GM19328 (cell line): ENCODE measurements around the gene PRKCA.
"Not testable (repeated sequence)": the region's sequence is repeated elsewhere in the genome, so short reads cannot be mapped to it uniquely, and the experiment has no call there.

Experiments
- ATAC-seq: cut with Tn5 transposase; IDR thresholded peaks from one replicate; pipeline ENCODE4 v1.9.1; 2021; ENCODE audit warnings: mild to moderate bottlenecking, moderate library complexity; ENCODE audit not compliant: unreplicated experiment

PRKCA gene

DNA sequence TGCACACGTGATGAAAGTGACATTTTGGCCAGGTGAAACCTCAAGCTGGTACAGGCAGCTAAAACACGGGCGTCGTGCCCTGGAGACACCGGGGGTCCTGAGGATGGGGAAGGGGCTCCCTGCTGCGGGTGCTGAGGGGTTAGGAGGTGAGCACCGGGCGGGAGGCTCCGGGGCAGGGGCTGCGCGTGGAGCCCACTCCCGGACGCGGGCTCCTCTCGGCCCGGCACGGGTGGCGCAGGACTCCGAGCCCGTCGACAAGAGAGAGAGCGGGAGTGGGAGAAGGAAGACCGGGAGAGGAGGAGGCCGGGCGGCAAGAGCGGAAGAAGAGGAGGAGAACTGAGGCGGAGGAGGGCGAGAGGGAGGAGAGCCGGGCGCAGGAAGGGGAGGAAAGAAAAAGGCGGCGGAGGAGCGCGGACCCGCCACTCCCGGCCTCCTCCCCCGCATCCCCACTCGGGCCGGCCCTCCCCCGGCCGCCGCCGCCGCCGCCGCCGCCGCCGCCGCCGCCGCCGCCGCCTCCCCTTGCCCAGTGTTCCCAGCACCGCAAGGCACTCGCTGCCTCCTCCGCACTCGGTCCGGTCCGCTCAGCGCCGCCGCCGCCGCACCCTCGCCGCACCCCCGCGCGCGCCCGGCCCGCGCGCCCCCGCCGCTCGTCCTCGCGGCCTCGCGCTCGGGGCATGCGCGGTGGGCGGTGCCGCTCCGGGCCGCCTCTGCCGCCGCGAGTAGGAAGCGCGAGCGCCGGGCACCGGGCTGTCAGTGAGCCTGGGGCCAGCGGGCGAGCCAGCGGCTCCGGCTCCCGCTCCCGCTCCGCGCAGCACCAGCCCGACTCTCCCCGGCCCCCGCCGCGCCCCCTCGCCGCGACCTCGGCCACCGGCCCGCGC lies at the start of gene PRKCA:
Gene PRKCA (plus strand): TSS at position 750 of the 878 bp plus-strand sequence.
- ATAC-seq = peak; percentile 67

DNA sequence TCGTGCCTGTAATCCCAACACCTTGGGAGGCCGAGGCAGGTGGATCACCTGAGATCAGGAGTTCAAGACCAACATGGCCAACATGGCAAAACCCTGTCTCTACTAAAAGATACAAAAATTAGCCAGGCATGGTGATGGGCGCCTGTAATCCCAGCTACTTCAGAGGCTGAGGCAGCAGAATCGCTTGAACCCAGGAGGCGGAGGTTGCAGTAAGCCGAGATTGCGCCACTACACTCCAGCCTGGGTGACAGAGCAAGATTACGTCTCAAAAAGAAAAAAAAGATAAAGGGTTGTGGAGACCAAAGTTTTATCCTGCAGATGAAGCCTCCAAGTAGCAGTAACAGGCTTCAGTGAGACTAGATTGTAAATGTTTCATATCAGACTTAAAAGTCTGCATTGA lies 49.0 kb upstream of the PRKCA start:
- ATAC-seq = not testable (repeated sequence)

DNA sequence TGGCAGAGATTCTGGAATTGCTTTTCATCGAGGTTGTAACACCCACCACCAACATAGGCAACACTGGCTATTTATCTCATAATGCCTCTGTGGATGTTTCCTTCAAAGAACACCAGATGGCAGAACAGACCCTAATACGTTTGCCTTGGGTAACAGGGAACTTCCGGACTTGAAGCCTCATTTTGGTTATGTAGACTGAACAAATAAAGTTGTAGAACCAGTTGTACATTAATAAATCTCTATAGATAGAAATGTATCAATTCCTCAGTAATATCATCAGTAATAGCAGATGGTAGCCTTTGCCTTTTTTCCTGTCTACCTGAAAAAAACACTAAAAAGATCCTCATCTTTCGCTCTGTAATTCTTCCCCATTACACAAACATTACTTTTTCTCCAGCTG lies 47.3 kb upstream of the PRKCA start:
- ATAC-seq = no peak

DNA sequence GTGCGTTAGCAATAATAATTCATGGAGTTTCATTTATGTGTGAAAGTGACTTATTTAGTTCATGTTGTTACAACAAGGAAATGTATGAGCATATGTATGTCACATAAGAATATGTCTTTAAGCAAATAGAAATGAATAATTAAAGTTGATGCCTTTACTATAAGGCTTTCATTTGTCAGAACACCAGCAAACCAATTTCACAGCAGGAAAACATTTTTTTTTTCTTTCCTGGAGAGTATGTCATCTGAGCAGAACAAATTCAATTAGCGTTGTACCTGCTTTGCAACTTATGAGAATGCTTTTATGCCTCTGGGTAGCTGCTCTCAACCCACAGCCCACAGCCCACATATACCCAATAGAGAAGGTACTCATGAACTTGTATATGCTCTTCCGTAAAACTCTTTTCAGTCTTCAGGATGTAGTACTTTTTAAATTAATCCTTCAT lies 46.9 kb upstream of the PRKCA start:
- ATAC-seq = no peak

DNA sequence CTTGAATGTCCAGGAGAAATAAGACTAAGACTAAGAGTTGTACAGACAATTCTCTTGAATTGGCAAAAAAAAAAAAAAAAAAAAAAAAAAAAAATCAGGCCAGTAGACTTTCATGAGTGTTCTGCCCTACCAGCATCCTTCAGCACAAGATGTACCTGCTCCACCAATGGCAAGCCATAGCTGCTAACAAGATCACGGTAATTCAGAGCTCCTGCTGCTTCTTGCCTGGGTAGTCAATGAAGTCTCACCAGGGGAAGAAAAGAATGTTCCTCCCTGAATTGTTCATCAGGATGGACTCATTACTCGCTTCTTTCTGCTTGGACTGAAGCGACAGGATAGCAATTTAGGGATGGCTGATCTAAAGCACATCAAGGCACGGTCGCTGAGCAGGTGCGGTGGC lies 42.1 kb upstream of the PRKCA start:
- no peak for ATAC-seq

DNA sequence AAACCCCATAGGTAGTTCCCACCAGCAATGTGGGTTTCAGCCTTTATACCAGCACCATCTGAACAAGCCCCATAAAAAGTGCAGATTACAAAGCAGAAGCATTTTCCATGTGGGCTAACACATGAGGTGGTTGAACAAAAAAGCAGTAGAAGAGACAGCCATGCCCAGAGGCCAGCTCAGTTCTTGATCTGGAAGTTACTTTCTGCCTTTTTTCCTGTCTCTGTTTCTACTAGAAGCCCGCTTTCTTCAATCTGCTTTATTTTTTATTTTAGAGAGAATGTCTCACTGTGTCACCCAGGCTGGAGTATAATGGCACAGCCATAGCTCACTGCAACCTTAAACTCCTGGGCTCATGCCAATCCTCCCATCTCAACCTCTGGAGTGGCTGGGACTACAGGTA lies 41.7 kb upstream of the PRKCA start:
- ATAC-seq = no peak

DNA sequence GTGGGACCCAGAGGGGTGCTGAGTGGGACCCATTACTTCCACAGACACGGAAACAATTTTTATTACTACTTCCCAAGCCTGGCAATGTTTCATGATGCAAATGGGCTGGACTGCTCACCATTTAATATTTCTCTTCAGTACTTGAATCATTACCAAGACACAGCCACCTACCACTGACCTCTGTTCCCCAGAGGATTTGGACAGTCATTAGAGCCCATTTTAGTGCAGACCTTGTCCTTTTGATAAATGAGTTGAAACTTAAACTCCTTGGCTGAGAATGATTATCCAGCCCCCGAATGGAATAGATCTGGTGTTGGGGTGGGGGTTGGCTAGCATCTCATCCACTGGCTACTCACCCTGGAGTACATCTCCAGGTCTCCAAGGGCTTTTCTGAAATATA lies 39.6 kb upstream of the PRKCA start:
- ATAC-seq = no peak

DNA sequence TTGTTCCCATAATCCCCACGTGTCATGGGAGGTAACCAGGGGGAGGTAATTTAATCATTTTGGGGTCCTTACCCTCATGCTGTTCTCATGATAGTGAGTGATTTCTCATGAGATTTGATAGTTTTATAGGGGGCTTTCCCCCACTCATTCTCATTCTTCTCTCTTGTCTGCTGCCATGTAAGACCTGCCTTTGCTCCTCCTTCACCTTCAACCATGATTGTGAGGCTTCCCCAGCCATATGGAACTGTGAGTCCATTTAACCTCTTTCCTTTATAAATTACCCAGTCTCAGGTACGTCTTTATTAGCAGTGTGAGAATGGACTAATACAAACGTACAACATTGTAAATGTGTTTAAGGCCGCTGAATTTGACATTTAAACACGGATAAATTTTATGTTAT lies 37.7 kb upstream of the PRKCA start:
- no peak for ATAC-seq

DNA sequence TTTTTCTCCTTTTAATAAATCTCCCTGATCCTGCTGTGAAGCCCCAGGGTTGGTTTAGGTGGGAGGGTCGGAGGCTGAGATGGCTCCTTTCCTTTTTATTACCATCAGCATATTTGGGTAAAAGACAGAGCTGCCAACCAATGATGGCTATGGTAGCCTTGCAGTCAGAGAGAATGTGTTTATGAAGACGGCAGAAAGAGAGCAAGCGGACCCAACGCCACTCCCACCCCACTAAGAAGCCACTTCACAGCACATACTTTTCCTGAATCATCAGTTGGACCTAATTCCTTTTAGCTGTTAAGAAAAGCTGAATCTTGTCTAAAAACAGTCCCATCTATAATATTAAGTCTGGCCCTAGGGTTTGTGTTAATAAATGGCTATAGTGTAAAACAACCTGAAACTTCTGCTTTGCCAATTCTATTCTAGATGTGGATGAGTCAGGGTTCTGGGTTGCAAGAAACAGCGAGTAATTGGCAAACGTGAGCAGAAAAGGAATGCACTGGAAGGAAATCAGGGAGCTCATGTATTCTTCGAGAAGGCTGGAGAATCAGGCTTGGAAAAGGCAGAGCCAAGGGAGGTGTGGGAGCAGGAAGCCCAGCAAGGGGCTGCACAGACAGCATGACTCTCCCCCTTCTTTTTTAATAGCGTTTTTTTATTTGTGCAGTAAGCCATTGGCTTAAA lies 34.0 kb upstream of the PRKCA start:
- ATAC-seq = no peak

DNA sequence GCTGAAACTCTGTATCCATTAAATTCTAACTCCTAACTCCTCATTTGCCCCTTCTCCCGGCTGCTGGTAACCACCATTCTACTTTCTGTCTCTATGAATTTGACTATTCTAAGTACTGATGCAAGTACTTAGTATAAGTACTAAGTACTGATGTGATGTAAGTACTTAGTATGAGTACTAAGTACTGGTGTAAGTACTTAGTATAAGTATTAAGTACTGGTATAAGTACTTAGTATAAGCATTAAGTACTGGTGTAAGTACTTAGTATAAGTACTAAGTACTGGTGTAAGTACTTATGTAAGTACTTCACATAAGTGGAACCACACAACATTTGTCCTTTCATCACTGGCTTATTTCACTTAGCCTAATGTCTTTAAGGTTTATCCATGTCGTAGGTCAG lies 32.3 kb upstream of the PRKCA start:
- no peak for ATAC-seq

DNA sequence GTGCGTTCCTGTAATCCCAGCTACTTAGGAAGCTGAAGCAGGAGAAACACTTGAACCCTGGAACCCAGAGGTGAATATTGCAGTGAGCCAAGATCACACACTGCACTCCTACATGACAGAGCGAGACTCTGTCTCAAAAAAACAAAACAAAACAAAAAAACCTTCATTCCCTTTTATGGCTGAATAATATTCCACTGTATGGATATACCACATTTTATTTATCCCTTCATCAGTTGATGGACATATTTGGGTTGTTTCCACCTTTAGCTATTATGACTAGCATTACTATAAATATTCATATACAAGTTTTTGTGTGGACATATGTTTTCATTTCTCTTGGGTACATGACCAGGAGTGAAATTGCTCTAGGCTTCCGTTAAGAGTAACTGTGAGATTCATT lies 30.9 kb upstream of the PRKCA start:
- no peak for ATAC-seq

DNA sequence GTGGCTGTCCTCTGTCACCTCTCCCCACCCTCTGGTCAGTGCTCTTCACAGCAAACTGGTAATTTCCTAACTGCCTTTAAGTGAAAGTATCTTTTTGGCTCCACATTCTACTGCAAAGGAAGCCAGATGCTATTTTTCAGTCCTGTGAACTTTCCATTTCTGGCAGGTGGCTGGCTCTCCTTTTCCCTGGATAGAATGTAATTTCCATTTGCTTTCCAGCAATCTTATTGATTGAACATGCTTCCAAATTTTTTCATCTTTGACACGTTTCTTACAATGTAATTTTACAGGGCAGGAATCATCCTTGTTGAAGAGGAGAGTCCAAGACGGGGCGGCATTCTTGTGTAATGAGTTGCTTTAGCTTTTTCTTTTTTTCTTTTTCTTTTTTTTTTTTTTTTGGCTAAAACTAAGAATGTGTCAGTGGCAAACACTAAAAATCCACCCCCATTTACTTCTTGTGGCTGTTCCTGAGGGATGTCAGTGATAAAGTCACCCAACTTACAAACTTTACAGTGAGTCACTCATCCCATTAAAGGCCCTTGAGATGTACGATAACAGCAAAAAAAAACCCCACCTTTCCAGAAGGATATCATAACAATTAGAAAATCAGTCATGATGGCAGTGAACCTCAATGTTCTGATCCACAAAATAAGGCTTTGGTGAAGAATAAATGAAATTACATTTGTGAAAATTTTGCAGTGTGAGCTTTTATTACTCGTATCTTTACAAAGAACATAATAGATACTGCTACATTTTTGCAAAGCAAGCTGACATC lies 29.4 kb upstream of the PRKCA start:
- ATAC-seq = no peak

DNA sequence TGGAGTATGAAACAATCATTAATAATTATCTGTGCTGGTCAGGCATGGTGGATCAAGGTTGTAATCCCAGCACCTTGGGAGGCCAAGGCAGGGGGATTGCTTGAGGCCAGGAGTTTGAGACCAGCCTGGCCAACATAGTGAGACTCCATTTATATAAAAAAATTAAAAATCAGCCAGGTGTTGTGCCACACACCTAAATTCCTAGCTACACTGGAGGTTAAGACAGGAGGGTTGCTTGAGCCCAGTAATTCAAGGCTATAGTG lies 28.9 kb upstream of the PRKCA start:
- no peak for ATAC-seq

DNA sequence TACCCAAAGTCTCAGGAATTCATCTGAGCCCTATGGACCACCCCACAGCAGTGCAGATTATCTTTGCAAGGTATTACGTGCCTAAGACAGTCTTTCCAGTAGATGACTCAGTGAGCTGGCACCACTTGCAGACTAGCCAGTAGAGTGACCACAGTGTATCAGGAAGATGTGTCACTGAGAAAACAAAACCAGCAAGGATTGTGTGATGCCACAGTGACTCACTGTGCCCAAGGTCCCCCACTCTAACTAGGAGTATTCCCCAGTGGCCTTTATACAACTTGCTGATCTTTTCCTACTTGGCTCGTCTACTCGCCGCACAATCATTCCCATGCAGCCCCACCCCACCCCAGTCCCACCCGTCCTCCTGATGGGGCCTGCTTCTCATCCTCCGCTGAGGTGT lies 26.8 kb upstream of the PRKCA start:
- no peak for ATAC-seq

DNA sequence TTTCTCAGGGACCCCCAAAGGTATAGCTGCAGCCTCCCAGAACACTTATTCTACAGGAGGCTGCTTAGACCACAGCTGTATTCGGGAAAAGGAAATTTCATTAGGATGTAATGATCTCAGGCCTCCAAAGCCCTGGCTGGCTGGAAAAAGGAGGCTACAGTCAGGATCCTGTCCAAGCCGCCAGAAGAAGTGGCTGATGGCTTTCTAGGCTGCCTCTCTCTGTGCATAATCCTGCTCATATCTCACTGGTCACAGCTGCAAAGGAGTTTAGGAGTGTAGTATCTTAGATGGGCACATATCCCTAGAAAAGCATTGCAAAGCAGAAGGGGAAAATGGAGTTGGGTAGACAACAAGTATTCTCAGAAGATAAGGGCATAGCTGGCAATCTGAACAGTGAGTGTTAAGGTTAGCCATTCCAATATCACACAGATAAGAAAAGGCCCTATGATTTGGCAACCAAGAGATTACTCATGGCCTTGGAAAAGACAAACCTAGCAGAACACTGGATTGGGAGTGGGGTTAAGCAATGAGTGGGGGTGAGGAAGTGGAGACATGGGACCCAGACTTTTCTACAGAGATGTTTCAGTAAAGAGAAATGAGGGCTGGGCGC lies 26.0 kb upstream of the PRKCA start:
- no peak for ATAC-seq

DNA sequence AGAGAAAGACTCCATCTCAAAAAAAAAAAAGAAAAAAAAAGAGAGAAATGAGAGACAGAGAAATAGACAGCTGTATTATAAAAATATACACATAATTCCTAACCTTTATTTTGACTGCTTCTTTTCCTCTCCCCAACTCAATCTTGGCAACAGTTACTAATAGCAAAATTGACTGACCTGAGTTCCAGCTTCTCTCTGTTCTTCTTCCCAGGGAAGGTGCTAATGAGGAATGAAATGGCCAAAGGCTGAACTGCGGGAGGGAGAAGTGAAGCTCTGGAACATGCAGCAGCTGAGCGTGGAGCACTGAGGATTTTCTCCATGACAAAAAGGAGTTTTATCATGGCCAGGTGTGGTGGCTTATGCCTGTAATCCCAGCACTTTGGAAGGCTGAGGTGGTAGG lies 25.2 kb upstream of the PRKCA start:
- no peak for ATAC-seq

DNA sequence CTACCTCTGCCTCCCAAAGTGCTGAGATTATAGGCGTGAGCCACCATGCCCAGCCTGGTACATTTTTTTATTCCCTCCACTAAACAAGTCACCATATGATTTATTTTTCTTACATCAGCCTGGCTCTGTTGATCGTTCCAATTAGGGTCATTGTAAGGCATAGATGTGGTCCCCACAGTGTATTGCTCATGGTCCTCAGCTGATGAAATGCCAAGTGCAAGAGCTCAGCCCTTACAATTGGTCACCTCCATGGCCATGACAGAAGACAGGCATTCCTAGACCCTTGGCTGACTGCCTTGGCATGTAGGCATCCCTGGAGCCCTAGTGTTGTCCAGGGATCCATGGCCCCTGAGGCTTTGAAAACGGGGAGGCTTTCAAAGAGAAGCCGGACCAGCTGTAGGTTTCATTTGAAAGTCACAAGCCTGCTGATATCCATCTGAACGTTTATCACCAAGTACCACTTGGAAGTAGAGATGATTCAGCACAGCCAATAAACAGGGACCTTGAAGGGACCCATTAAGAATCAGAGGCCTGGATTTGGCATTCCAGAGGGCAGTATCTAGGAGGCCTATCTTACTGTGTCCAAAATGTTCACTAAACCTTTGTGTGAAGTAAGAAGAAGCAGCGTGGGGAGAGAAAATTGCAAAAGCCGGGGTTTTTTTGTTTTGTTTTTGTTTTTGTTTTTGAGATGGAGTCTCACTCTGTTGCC lies 20.6 kb upstream of the PRKCA start:
- ATAC-seq = no peak

DNA sequence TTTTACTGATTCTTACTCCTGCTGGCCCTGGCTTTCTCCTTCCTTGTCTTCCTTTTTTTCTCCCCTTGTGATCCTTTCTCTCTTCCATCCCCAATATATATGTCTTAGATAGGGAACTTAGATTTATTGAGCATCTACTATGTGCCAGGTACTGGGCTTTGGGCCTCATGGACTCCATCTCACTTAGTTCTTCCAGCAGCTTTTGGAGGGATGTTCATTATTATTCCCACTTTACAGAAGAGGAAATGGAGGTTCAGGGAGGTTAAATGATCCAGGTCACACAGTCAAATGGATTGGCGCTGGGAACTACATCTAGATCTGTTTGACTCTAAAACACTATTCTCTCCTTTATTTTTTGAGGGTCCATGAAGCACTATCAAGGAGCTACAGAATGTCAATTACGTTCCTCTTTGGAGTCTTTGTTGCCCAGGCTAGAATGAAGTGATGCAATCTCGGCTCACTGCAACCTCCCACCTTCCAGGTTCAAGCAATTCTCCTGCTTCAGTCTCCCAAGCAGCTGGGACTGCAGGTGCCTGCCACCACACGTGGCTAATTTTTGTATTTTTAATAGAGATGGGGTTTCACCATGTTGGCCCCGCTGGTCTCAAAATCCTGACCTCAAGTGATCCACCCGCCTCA lies 19.0 kb upstream of the PRKCA start:
- no peak for ATAC-seq

DNA sequence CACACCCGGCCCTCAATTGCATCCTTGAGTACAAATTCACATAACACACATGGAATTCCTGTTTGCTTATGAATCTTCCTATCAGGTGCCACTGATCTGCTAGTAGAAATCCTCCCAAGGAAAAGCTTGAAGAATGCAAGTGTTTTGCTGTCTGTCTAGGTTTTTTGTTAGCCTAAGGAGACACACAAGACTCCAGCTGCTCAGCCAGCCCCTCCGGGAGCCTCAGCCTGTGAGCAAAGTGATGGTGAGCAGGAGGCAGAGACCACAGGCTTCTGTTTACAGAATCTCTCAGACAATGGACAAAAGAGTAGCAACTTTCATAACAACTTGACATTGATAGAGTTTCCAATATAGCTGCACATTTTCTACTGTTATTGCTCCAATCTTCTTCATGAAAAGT lies 18.4 kb upstream of the PRKCA start:
- no peak for ATAC-seq

DNA sequence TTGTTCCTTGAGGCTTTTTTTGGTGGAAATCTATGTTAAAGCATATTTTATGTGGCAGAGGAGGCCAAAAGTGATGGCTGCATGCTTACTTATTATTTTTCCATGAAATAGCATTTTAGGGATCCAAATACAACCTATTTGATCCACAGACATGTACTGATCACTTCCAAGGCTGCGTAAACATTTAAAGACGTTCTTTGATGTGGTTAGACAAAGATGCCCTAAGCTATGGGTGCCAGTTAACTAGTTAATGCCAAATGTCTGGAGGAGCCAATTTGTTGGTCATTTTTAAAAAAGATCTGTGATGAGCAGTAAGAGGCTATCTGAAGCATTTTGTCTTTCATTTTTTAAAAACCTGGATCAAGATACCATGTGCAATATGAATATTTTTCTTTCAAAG lies 17.3 kb upstream of the PRKCA start:
- ATAC-seq = no peak
